ENCODE data around the gene TKFC. TPM values are rescaled to one million over a fixed set of nuclear protein-coding genes. Genes with fewer than 3 reads are reported as not detected.

TKFC gene
- total and polyA plus RNA-seq, 9 of the 15 experiments (the other 6 are each of a cell fraction or from before 2014, with no cell fraction given), result 2.0 to 61.7 (median 28.5) TPM

DNA sequence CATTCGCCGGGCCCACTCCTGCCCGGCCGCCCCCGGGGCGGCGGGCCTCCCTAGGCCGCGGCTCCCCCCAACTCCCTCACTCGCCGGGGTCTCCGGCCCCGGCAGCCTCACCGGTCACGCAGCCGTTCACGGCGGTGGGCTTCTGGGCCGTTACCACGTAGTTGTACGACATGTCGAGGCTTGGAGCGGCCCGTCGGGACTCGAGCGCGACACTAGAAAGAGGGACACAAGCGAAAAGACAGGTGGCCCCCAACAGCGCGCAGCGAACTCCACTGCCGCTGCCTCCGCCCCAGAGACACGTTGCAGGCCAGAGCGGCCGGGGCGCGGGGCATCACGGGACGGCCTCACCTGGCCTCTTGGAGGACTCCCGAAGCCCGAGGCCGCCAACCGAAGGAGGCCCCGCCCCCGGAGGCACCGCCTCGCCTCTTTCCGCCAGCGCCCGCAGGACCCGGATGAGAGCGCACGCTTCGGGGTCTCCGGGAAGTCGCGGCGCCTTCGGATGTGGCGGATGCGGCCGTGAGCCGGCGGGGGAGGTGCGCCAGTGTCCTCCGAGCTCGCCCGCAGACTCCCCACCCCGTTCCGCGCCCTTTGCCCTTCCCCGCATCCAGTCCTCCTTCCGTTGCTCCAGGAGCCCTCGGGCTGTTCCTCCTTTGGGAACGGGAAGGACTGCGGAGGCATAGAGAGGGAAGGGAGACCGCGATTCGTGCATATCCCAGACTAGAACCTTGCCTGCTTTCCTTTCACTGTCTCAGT is at the start of gene TKFC, which contains the start of gene DDB1 (continued):
- TF ChIP-seq, protein P1, sequence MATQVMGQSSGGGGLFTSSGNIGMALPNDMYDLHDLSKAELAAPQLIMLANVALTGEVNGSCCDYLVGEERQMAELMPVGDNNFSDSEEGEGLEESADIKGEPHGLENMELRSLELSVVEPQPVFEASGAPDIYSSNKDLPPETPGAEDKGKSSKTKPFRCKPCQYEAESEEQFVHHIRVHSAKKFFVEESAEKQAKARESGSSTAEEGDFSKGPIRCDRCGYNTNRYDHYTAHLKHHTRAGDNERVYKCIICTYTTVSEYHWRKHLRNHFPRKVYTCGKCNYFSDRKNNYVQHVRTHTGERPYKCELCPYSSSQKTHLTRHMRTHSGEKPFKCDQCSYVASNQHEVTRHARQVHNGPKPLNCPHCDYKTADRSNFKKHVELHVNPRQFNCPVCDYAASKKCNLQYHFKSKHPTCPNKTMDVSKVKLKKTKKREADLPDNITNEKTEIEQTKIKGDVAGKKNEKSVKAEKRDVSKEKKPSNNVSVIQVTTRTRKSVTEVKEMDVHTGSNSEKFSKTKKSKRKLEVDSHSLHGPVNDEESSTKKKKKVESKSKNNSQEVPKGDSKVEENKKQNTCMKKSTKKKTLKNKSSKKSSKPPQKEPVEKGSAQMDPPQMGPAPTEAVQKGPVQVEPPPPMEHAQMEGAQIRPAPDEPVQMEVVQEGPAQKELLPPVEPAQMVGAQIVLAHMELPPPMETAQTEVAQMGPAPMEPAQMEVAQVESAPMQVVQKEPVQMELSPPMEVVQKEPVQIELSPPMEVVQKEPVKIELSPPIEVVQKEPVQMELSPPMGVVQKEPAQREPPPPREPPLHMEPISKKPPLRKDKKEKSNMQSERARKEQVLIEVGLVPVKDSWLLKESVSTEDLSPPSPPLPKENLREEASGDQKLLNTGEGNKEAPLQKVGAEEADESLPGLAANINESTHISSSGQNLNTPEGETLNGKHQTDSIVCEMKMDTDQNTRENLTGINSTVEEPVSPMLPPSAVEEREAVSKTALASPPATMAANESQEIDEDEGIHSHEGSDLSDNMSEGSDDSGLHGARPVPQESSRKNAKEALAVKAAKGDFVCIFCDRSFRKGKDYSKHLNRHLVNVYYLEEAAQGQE (IDR thresholded peaks at IDR 0.05; ENCODE audit: borderline replicate concordance), result no peak
- TF ChIP-seq, protein P1 (CRISPR knock-in tag; IDR thresholded peaks at IDR 0.05; ENCODE audit: low read depth), result 0 out of 2 replicates have a peak, but pooled peaks have one; percentile 68
- TF ChIP-seq PHB (CRISPR knock-in tag; IDR thresholded peaks at IDR 0.05) (no peak), SMAD4 (CRISPR knock-in tag; conservative IDR thresholded peaks at IDR 0.05) (peak; percentile 13; the same call in 1 of the 2 replicates), RHOXF2B (CRISPR knock-in tag; conservative IDR thresholded peaks at IDR 0.05) (no peak), YBX1 (IDR thresholded peaks at IDR 0.05) (no peak), MAFG (tag; conservative IDR thresholded peaks at IDR 0.05) (no peak), CCNT2 (IDR thresholded peaks at IDR 0.05; ENCODE audit: borderline replicate concordance, extremely low read depth, insufficient read length, low read depth, low read length) (peak; percentile 92), CBX5 (IDR thresholded peaks at IDR 0.05; ENCODE audit: borderline replicate concordance, low read depth) (no peak), EHMT2 (IDR thresholded peaks at IDR 0.05) (no peak), ZNF584 (CRISPR knock-in tag; IDR thresholded peaks at IDR 0.05; ENCODE audit: low read depth) (no peak), KLF6 (CRISPR knock-in tag; IDR thresholded peaks at IDR 0.05; ENCODE audit: borderline replicate concordance) (0 out of 2 replicates have a peak, but pooled peaks have one; percentile 67), YY1 (IDR thresholded peaks at IDR 0.05; ENCODE audit: borderline replicate concordance in 1 of 3, control insufficient read depth in 1 of 3, extremely low read depth in 1 of 3, insufficient read depth in 3 of 3, insufficient read length in 1 of 3, insufficient replicate concordance in 2 of 3, low read depth in 1 of 3, low read length in 2 of 3) (peak in 1 of 3 experiments; percentile 64), SOX6 (IDR thresholded peaks at IDR 0.05) (peak; percentile 62), PHB2 (IDR thresholded peaks at IDR 0.05; ENCODE audit: low read depth) (no peak), NONO (IDR thresholded peaks at IDR 0.05; ENCODE audit: low read depth in 2 of 2, low read length in 1 of 2) (no peak; a peak in 1 of 4 replicates)
- TF ChIP-seq, protein P2, sequence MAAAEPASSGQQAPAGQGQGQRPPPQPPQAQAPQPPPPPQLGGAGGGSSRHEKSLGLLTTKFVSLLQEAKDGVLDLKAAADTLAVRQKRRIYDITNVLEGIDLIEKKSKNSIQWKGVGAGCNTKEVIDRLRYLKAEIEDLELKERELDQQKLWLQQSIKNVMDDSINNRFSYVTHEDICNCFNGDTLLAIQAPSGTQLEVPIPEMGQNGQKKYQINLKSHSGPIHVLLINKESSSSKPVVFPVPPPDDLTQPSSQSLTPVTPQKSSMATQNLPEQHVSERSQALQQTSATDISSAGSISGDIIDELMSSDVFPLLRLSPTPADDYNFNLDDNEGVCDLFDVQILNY (CRISPR knock-in tag; IDR thresholded peaks at IDR 0.05), result no peak
- TF ChIP-seq, protein P3, sequence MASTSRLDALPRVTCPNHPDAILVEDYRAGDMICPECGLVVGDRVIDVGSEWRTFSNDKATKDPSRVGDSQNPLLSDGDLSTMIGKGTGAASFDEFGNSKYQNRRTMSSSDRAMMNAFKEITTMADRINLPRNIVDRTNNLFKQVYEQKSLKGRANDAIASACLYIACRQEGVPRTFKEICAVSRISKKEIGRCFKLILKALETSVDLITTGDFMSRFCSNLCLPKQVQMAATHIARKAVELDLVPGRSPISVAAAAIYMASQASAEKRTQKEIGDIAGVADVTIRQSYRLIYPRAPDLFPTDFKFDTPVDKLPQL (IDR thresholded peaks at IDR 0.05; ENCODE audit: extremely low read depth, insufficient read length), result no peak

Data from K562 (cell line).